NB4 (cell line): ENCODE measurements around the gene POLD1.

ENCODE experiments used
- DNase-seq: peaks from one replicate; pipeline ENCODE4 v3.0.0; 2010; ENCODE audit warnings: low read depth
- H3K4me3 ChIP-seq: one replicate; pipeline ENCODE4 v1.5.1; 2011; ENCODE audit warnings: mild to moderate bottlenecking, low read depth, low read length, moderate library complexity
- CTCF ChIP-seq: IDR thresholded peaks from one replicate; pipeline ENCODE4 v1.5.1; 2012; ENCODE audit warnings: low read depth, low read length
- MAX ChIP-seq: IDR thresholded peaks from 2 replicates; pipeline ENCODE4 v1.6.1; 2011; ENCODE audit warnings: low read depth, low read length
- MYC ChIP-seq: IDR thresholded peaks from 2 replicates; pipeline ENCODE4 v1.6.1; 2011; ENCODE audit warnings: low read depth, low read length
- POLR2A ChIP-seq: IDR thresholded peaks from 2 replicates; pipeline ENCODE4 v1.6.1; 2011; ENCODE audit warnings: mild to moderate bottlenecking; ENCODE audit not compliant: insufficient read length; ENCODE audit errors: extremely low read depth

POLD1 gene

GRCh38 chr19:50428772-50429463 lies 44.8 kb downstream of the POLD1 start:
- DNase-seq = no peak
- no peak overlapping the region for H3K4me3 ChIP-seq
- TF ChIP-seq CTCF (no peak), MYC (no peak), MAX (no peak), POLR2A (no peak)

- DNase-seq = no peak
- no peak overlapping the region for H3K4me3 ChIP-seq
- no peak for TF ChIP-seq POLR2A
- TF ChIP-seq MYC = no peak
- no peak for TF ChIP-seq CTCF
- no peak for TF ChIP-seq MAX
These were observed 46.8 kb downstream of the POLD1 start for GRCh38 chr19:50430888-50431342.

- DNase-seq = peak; percentile 68
- H3K4me3 ChIP-seq = peak overlapping the region; percentile 59
- TF ChIP-seq MAX (peak; percentile 48; the same call in 1 of the 2 replicates), CTCF (no peak), POLR2A (peak; percentile 24), MYC (no peak)
These were observed 47.4 kb downstream of the POLD1 start for GRCh38 chr19:50431343-50432220.

- peak within 1 kb of the TSS; percentile 59 for H3K4me3 ChIP-seq
- no peak for DNase-seq
- no peak for TF ChIP-seq CTCF
- TF ChIP-seq MYC = no peak
- TF ChIP-seq MAX = no peak
- no peak for TF ChIP-seq POLR2A
These were observed 48.3 kb downstream of the POLD1 start, which contains the start of gene MYBPC2 for GRCh38 chr19:50432221-50433028. Gene MYBPC2, plus strand, starts transcription at chr19:50432892. Its CDS starts 62 bp downstream, at chr19:50432954.
